Keratinocyte (primary cell): ENCODE data around the gene CERS2. TPM values are rescaled to one million over a fixed set of nuclear protein-coding genes. Genes with fewer than 3 reads are reported as not detected.

Experiments
- DNase-seq: peaks from one replicate; pipeline ENCODE4 v3.0.0-alpha.2; 2011; ENCODE audit warnings: low read depth, missing footprints, low spot score
- FAIRE-seq: peaks from 2 replicates; lab custom pipeline; 2011; peaks lifted over from hg19 to GRCh38; lab: Jason Lieb, UNC
- H2AFZ ChIP-seq: 2 replicates; pipeline ENCODE4 v1.6.0; 2012; ENCODE audit warnings: low read length, control low read depth, inconsistent platforms; ENCODE audit not compliant: control insufficient read depth
- H3K27ac ChIP-seq: 2 replicates; pipeline ENCODE4 v1.5.1; 2011; ENCODE audit warnings: low read length; ENCODE audit not compliant: control insufficient read depth, insufficient read depth
- H3K27me3 ChIP-seq: 3 replicates; pipeline ENCODE4 v1.6.0; 2011; ENCODE audit warnings: low read length; ENCODE audit not compliant: control insufficient read depth, insufficient read depth; ENCODE audit errors: extremely low read depth
- H3K36me3 ChIP-seq, 2 experiments: 2 replicates in 1 of 2; 3 replicates in 1 of 2; pipeline ENCODE4 v1.5.1; 2011; ENCODE audit warnings: low read length in 2 of 2, mild to moderate bottlenecking in 1 of 2; ENCODE audit not compliant: control insufficient read depth in 2 of 2, insufficient read depth in 2 of 2; ENCODE audit errors: extremely low read depth in 1 of 2
- H3K4me1 ChIP-seq: 3 replicates; pipeline ENCODE4 v1.5.1; 2011; ENCODE audit warnings: low read length; ENCODE audit not compliant: control insufficient read depth, insufficient read depth; ENCODE audit errors: extremely low read depth
- H3K4me2 ChIP-seq: 3 replicates; pipeline ENCODE4 v1.6.0; 2011; ENCODE audit warnings: low read depth, low read length; ENCODE audit not compliant: control insufficient read depth, insufficient read depth; ENCODE audit errors: extremely low read depth
- H3K4me3 ChIP-seq, 3 experiments: fragments of 200-600 bp in 1 of 3; sonication (generic) in 1 of 3; 2 replicates in 2 of 3; 3 replicates in 1 of 3; pipeline ENCODE4 v1.5.1; 2011 to 2016; ENCODE audit warnings: low read length in 3 of 3, mild to moderate bottlenecking in 3 of 3, control low read depth in 2 of 3, inconsistent platforms in 1 of 3, low read depth in 1 of 3, mixed read lengths in 1 of 3, mixed run types in 1 of 3, moderate library complexity in 1 of 3; ENCODE audit not compliant: control insufficient read depth in 2 of 3, insufficient read depth in 2 of 3; ENCODE audit errors: extremely low read depth in 1 of 3
- H3K79me2 ChIP-seq: 2 replicates; pipeline ENCODE4 v1.6.0; 2012; ENCODE audit warnings: low read length; ENCODE audit not compliant: control insufficient read depth, insufficient read depth
- H3K9ac ChIP-seq: 3 replicates; pipeline ENCODE4 v1.6.0; 2011; ENCODE audit warnings: low read length; ENCODE audit not compliant: control insufficient read depth, insufficient read depth; ENCODE audit errors: extremely low read depth
- H3K9me1 ChIP-seq: 3 replicates; pipeline ENCODE4 v1.6.0; 2011; ENCODE audit warnings: low read length; ENCODE audit not compliant: control insufficient read depth, insufficient read depth; ENCODE audit errors: extremely low read depth
- H3K9me3 ChIP-seq: 2 replicates; pipeline ENCODE4 v1.5.1; 2012; ENCODE audit warnings: low read depth, low read length; ENCODE audit not compliant: control insufficient read depth
- H4K20me1 ChIP-seq: 3 replicates; pipeline ENCODE4 v1.6.0; 2011; ENCODE audit warnings: low read length; ENCODE audit not compliant: control insufficient read depth, insufficient read depth; ENCODE audit errors: extremely low read depth
- CTCF ChIP-seq, 3 experiments: IDR thresholded peaks in 1 of 3; conservative IDR thresholded peaks in 1 of 3; optimal IDR thresholded peaks in 1 of 3; 2 replicates in 2 of 3; 3 replicates in 1 of 3; pipeline versions ENCODE3 to v1.5.1; 2011; ENCODE audit warnings: low read length in 3 of 3, mild to moderate bottlenecking in 3 of 3, moderate library complexity in 2 of 3, control low read depth in 1 of 3, inconsistent platforms in 1 of 3; ENCODE audit not compliant: insufficient read depth in 2 of 3; ENCODE audit errors: extremely low read depth in 1 of 3
- EZH2 ChIP-seq: IDR thresholded peaks from one replicate; pipeline ENCODE4 v1.6.1; 2012; ENCODE audit warnings: inconsistent platforms, mild to moderate bottlenecking, low read length, moderate library complexity
- dilution Hi-C: fragments of 300-500 bp; cut with MboI; formaldehyde crosslinking; loops from one replicate; pipeline ENCODE4 v1.7.0; 2020; ENCODE audit warnings: low sequenced_read_pairs; ENCODE audit not compliant: extremely low pct_ligation_motif_present
- polyA plus RNA-seq, 5 experiments: library from polyadenylated mRNA; depleted of rRNA in 3 of 5; stranded (reverse) in 3 of 5; stranded (forward) in 1 of 5; unstranded in 1 of 5; fragments of >200 nt; gene quantifications; 1 replicate in 1 of 5; 2 replicates in 3 of 5; 3 replicates in 1 of 5; pipeline versions ENCODE4 v1.2.1 to v1.2.3, GENCODE V29; 2011 to 2012; ENCODE audit warnings: missing spikeins in 2 of 5, low read depth in 1 of 5, low replicate concordance in 1 of 5

The CERS2 gene
- polyA plus RNA-seq, 1 donor (not counting 4 experiments of a cell fraction or from before 2014, with no cell fraction given): 121 TPM

- H3K4me1 ChIP-seq: peaks cover 41% of the 10 kb centered on the region
- peak overlapping the region; percentile 65 for H3K27ac ChIP-seq
- no peaks in the 10 kb centered on the region for H3K27me3 ChIP-seq
- H3K36me3 ChIP-seq: peaks cover 0 to 4% of the 10 kb centered on the region in 2 experiments
- H3K4me2 ChIP-seq: peak overlapping the region; percentile 91
- dilution Hi-C loops: no loop called here
- peak overlapping the region; percentile 84 for H3K9ac ChIP-seq
- no peak for TF ChIP-seq EZH2
- TF ChIP-seq CTCF (optimal IDR thresholded peaks at IDR 0.05 in 1 of 3, IDR thresholded peaks at IDR 0.05 in 1 of 3, conservative IDR thresholded peaks at IDR 0.05 in 1 of 3; ENCODE audit: extremely low read depth in 1 of 3, insufficient read depth in 2 of 3, low read length in 3 of 3): no peak
- DNase-seq: no peak
- FAIRE-seq: no peak
- H4K20me1 ChIP-seq: no peaks in the 10 kb centered on the region
- peak overlapping the region; percentile 76 to 87 (median 83) for H3K4me3 ChIP-seq
- H2AFZ ChIP-seq: peak overlapping the region; percentile 92
- no peaks in the 10 kb centered on the region for H3K79me2 ChIP-seq
- no peaks in the 10 kb centered on the region for H3K9me3 ChIP-seq
- peaks cover 2% of the 10 kb centered on the region for H3K9me1 ChIP-seq
Measured at GRCh38 chr1:151009206-151009587, 34.6 kb upstream of the CERS2 start.

- Histone ChIP-seq H2AFZ (peak within 1 kb of the TSS; percentile 92), H3K27ac (peak within 1 kb of the TSS; percentile 65), H3K4me1 (peaks cover 43% of the 10 kb centered on the region), H3K4me3 (peak within 1 kb of the TSS; percentile 76 to 87 (median 83)), H3K4me2 (peak within 1 kb of the TSS; percentile 91), H3K36me3 (peaks cover 0 to 4% of the 10 kb centered on the region in 2 experiments), H4K20me1 (no peaks in the 10 kb centered on the region), H3K27me3 (no peaks in the 10 kb centered on the region), H3K9me1 (peaks cover 2% of the 10 kb centered on the region), H3K9me3 (no peaks in the 10 kb centered on the region), H3K9ac (peak within 1 kb of the TSS; percentile 84), H3K79me2 (no peaks in the 10 kb centered on the region)
- dilution Hi-C loops: no loop called here
- DNase-seq (peak; percentile 76), FAIRE-seq (peak; percentile 29)
- TF ChIP-seq EZH2 (no peak), CTCF (optimal IDR thresholded peaks at IDR 0.05 in 1 of 3, IDR thresholded peaks at IDR 0.05 in 1 of 3, conservative IDR thresholded peaks at IDR 0.05 in 1 of 3; ENCODE audit: extremely low read depth in 1 of 3, insufficient read depth in 2 of 3, low read length in 3 of 3) (no peak)
Measured at GRCh38 chr1:151008244-151009205, 33.9 kb upstream of the CERS2 start, which contains the start of gene PRUNE1. TSS of gene PRUNE1 (plus strand) at chr1:151008449. CDS start at chr1:151008633, 184 bp downstream.
